K562 (cell line): ENCODE data around the gene TMEM179. TPM values are rescaled to one million over a fixed set of nuclear protein-coding genes. Genes with fewer than 3 reads are reported as not detected.

Source experiments
- ATAC-seq: fragments of 200-7000 bp; cut with Tn5 transposase; 3 replicates; pipeline ENCODE4 v1.9.1; 2020; ENCODE audit warnings: moderate library complexity
- BruUV-seq: library from RNA; stranded (reverse); fragments of 400-500 nt; replicated peaks from 2 replicates; lab custom pipeline; 2021; lab: Mats Ljungman, UMichigan
- CTCF ChIA-PET: fragments of 300-600 bp; formaldehyde crosslinking; extraction: SDS; loops from one replicate; lab custom pipeline; 2021; ENCODE audit warnings: low intra/inter-chr PET ratio; lab: Yijun Ruan, JAX
- POLR2A ChIA-PET: fragments of 300-600, 350-650 bp; sonication (Branson Sonifier 250); formaldehyde crosslinking; extraction: SDS; loops from one replicate; lab custom pipeline; 2021; ENCODE audit warnings: antibody characterized with exemption, inconsistent platforms; lab: Yijun Ruan, JAX
- DNase-seq, 4 experiments: peaks; one replicate each; pipeline versions ENCODE4 v3.0.0 to v3.0.0-alpha.2; 2011 to 2018; ENCODE audit warnings: low spot score in 3 of 4, mixed read lengths in 3 of 4; ENCODE audit errors: extremely low read depth in 1 of 4
- FAIRE-seq: peaks from 2 replicates; lab custom pipeline; 2011; peaks lifted over from hg19 to GRCh38; lab: Jason Lieb, UNC
- H2AFZ ChIP-seq: 2 replicates; pipeline ENCODE4 v1.6.0; 2011; ENCODE audit warnings: low read depth, low read length, control low read depth, inconsistent platforms
- H3K27ac ChIP-seq: fragments of 200-600 bp; 3 replicates; pipeline ENCODE4 v1.8.0; 2011; ENCODE audit warnings: low read depth, mild to moderate bottlenecking, control low read depth, inconsistent platforms, low read length, moderate library complexity, mixed read lengths; ENCODE audit errors: extremely low read depth
- H3K27me3 ChIP-seq, 2 experiments: fragments of 300-600 bp in 1 of 2; 2 replicates in 1 of 2; 3 replicates in 1 of 2; pipeline versions ENCODE4 v1.6.0 to v1.8.0; 2011; ENCODE audit warnings: inconsistent platforms in 2 of 2, low read length in 2 of 2, mild to moderate bottlenecking in 1 of 2, mixed read lengths in 1 of 2, moderate library complexity in 1 of 2; ENCODE audit not compliant: control insufficient read depth in 2 of 2, insufficient read depth in 2 of 2
- H3K36me3 ChIP-seq: fragments of 300-600 bp; 3 replicates; pipeline ENCODE4 v1.8.0; 2011; ENCODE audit warnings: mild to moderate bottlenecking, low read length, inconsistent platforms; ENCODE audit not compliant: control insufficient read depth, insufficient read depth
- H3K4me1 ChIP-seq, 2 experiments: fragments of 200-600 bp in 1 of 2; replicated peaks in 1 of 2; 2 replicates in 1 of 2; 3 replicates in 1 of 2; pipeline versions ENCODE4 v1.5.1 to v1.8.0; 2011; ENCODE audit warnings: inconsistent platforms in 2 of 2, low read length in 2 of 2, mild to moderate bottlenecking in 1 of 2, mixed read lengths in 1 of 2, moderate library complexity in 1 of 2; ENCODE audit not compliant: control insufficient read depth in 2 of 2, insufficient read depth in 2 of 2
- H3K4me2 ChIP-seq: 2 replicates; pipeline ENCODE4 v1.6.1; 2011; ENCODE audit warnings: low read length, control low read depth, inconsistent platforms, mixed read lengths; ENCODE audit not compliant: insufficient read depth
- H3K4me3 ChIP-seq: fragments of 200-600 bp; sonication (generic), shearing (Covaris generic); 2 replicates; pipeline ENCODE4 v1.5.1; 2016; ENCODE audit warnings: control low read depth, inconsistent platforms
- H3K79me2 ChIP-seq: fragments of 200-600 bp; 3 replicates; pipeline ENCODE4 v1.8.0; 2011; ENCODE audit warnings: low read length, inconsistent platforms; ENCODE audit not compliant: control insufficient read depth, insufficient read depth
- H3K9ac ChIP-seq, 2 experiments: 2 replicates each; pipeline versions ENCODE4 v1.6.0 to v1.6.1; 2011; ENCODE audit warnings: low read depth in 2 of 2, low read length in 2 of 2, control low read depth in 1 of 2, inconsistent platforms in 1 of 2, mild to moderate bottlenecking in 1 of 2, mixed read lengths in 1 of 2; ENCODE audit not compliant: insufficient read depth in 1 of 2
- H3K9me1 ChIP-seq: one replicate; pipeline ENCODE4 v1.6.0; 2011; ENCODE audit warnings: inconsistent platforms, mild to moderate bottlenecking, low read length, moderate library complexity; ENCODE audit not compliant: control insufficient read depth, insufficient read depth
- H3K9me3 ChIP-seq: replicated peaks from 2 replicates; pipeline ENCODE4 v1.5.1; 2011; ENCODE audit warnings: low read depth, low read length, inconsistent platforms; ENCODE audit not compliant: control insufficient read depth, insufficient read depth
- H4K20me1 ChIP-seq: replicated peaks from 2 replicates; pipeline ENCODE4 v1.6.1; 2011; ENCODE audit warnings: low read length, inconsistent platforms, mixed read lengths; ENCODE audit not compliant: control insufficient read depth, insufficient read depth
- CGGBP1 ChIP-seq: fragments of 250-450 bp; sonication (Bioruptor Pico); IDR thresholded peaks from 2 replicates; pipeline ENCODE4 v1.9.0; 2021; ENCODE audit warnings: mild to moderate bottlenecking
- ELF2 ChIP-seq: fragments of 250-450 bp; sonication (Bioruptor Pico); IDR thresholded peaks from 2 replicates; pipeline ENCODE4 v1.5.0; 2021; ENCODE audit warnings: mild to moderate bottlenecking
- EP400 ChIP-seq: fragments of 450-650 bp; IDR thresholded peaks from 2 replicates; pipeline ENCODE4 v1.6.1; 2017; ENCODE audit warnings: antibody characterized with exemption, mild to moderate bottlenecking, moderate library complexity
- IFI16 ChIP-seq: fragments of 250-450 bp; sonication (Bioruptor Pico); IDR thresholded peaks from 2 replicates; pipeline ENCODE4 v2.1.2; 2022; ENCODE audit warnings: mild to moderate bottlenecking, inconsistent platforms
- KHSRP ChIP-seq: fragments of 450-650 bp; IDR thresholded peaks from 2 replicates; pipeline ENCODE4 v1.6.1; 2017
- NFIC ChIP-seq: fragments of 450-650 bp; IDR thresholded peaks from 2 replicates; pipeline ENCODE4 v1.6.1; 2017; ENCODE audit warnings: mild to moderate bottlenecking, inconsistent platforms
- PPARD ChIP-seq: fragments of 250-450 bp; sonication (Bioruptor Pico); IDR thresholded peaks from 2 replicates; pipeline ENCODE4 v1.8.0; 2022; ENCODE audit warnings: inconsistent platforms, mild to moderate bottlenecking, moderate library complexity
- PTBP1 ChIP-seq: fragments of 200-400 bp; formaldehyde crosslinking; IDR thresholded peaks from 2 replicates; pipeline ENCODE4 v1.6.1; 2017; ENCODE audit warnings: low read depth, low read length
- SIN3B ChIP-seq: fragments of 450-650 bp; IDR thresholded peaks from 2 replicates; pipeline ENCODE4 v1.6.1; 2017; ENCODE audit warnings: low read depth, mild to moderate bottlenecking, moderate library complexity
- SMC3 ChIP-seq: conservative IDR thresholded peaks from 2 replicates; pipeline ENCODE4 v1.6.1; 2011; ENCODE audit warnings: low read depth, low read length, improper control_type of control experiment; ENCODE audit not compliant: insufficient read depth
- SREBF2 ChIP-seq: sonication (generic); formaldehyde crosslinking; IDR thresholded peaks from 2 replicates; pipeline ENCODE4 v1.4.0; 2020; ENCODE audit warnings: mild to moderate bottlenecking, missing genetic modification reagents
- SUPT5H ChIP-seq: fragments of 450-650 bp; IDR thresholded peaks from 2 replicates; pipeline ENCODE4 v1.6.1; 2016
- TCF7 ChIP-seq: sonication (generic); IDR thresholded peaks from 2 replicates; pipeline ENCODE4 v1.6.1; 2016; ENCODE audit warnings: antibody characterized with exemption, borderline replicate concordance
- WGBS: fragments of 100-300 bp; shearing (Covaris generic); methylation state at CpG from one replicate; pipeline ENCODE4 v1.1.6; 2016; ENCODE audit warnings: low coverage, mixed read lengths; ENCODE audit not compliant: insufficient coverage; ENCODE audit errors: missing lambda C conversion rate; 5-methylcytosine and 5-hydroxymethylcytosine counted together
- in situ Hi-C: fragments of 300-500 bp; cut with MboI; formaldehyde crosslinking; loops from 4 replicates; pipeline ENCODE4 v1.15.0; 2018; ENCODE audit warnings: inconsistent platforms, mixed read lengths
- intact Hi-C: fragments of 100-400 bp; cut with micrococcal nuclease; formaldehyde crosslinking; loops from 2 replicates; pipeline ENCODE4 v1.14.2; 2022
- polyA plus RNA-seq, 8 experiments: library from polyadenylated mRNA; depleted of rRNA in 4 of 8; stranded (reverse) in 5 of 8; unstranded in 3 of 8; fragments of >200 nt; fragmentation: Nextera tagmentation in 2 of 8; fragmentation: Illumina TruSeq in 1 of 8; extraction: Ambion mirVana in 2 of 8; extraction: Trizol in 1 of 8; gene quantifications; 2 replicates each; pipeline versions ENCODE4 v1.2.1 to v1.2.3, GENCODE V29; 2011 to 2014; ENCODE audit warnings: inconsistent platforms in 1 of 8, missing spikeins in 1 of 8
- total RNA-seq, 7 experiments: library from RNA; depleted of rRNA in 6 of 7; stranded (reverse); fragments of >200 nt in 6 of 7; fragmentation: Illumina TruSeq in 2 of 7; extraction: Trizol in 2 of 7; gene quantifications; 2 replicates each; pipeline versions ENCODE4 v1.2.1 to v1.2.3, GENCODE V29; 2011 to 2021; ENCODE audit warnings: low replicate concordance in 1 of 7

The TMEM179 gene
- total and polyA plus RNA-seq, 9 of the 15 experiments (the other 6 are each of a cell fraction or from before 2014, with no cell fraction given), result not detected

GRCh38 chr14:104563191-104563741 lies 41.3 kb downstream of the TMEM179 start:
- peaks cover 0 to 39% of the 10 kb centered on the region in 2 experiments; a peak in 3 of 5 replicates for H3K27me3 ChIP-seq
- no peaks in the 10 kb centered on the region for H3K9me3 ChIP-seq
- FAIRE-seq, result no peak
- no peak overlapping the region for H3K27ac ChIP-seq
- no peak for ATAC-seq
- in situ Hi-C loops, result no loop called here
- no peak overlapping the region for H3K4me3 ChIP-seq
- H3K36me3 ChIP-seq, result no peaks in the 10 kb centered on the region
- TF ChIP-seq ELF2 (CRISPR knock-in tag) (no peak), SIN3B (no peak), CGGBP1 (CRISPR knock-in tag) (no peak), NFIC (no peak), EP400 (no peak), SMC3 (no peak), SUPT5H (no peak), IFI16 (CRISPR knock-in tag) (no peak), PPARD (CRISPR knock-in tag) (no peak), TCF7 (no peak), PTBP1 (no peak), KHSRP (no peak), SREBF2 (no peak)
- H3K9ac ChIP-seq, result no peak overlapping the region
- WGBS, result 4% methylated on average over 8 of the region's 15 CpGs
- DNase-seq, result no peak
- CTCF ChIA-PET, result interaction anchor here (0.6 to 2.4 kb wide), 2 partner anchors 485 to 831 kb away, joined by 3 to 9 read pairs; no protein-coding TSS in a partner anchor
- H3K9me1 ChIP-seq, result no peaks in the 10 kb centered on the region
- POLR2A ChIA-PET, result no interaction called here
- H4K20me1 ChIP-seq, result no peaks in the 10 kb centered on the region; the same call in none of the 2 replicates
- no peaks in the 10 kb centered on the region for H3K79me2 ChIP-seq
- no peak overlapping the region for H3K4me2 ChIP-seq
- H3K4me1 ChIP-seq, result peaks cover 0 to 38% of the 10 kb centered on the region in 2 experiments; a peak in 2 of 5 replicates
- no peak overlapping the region for H2AFZ ChIP-seq
- no TSS peak for BruUV-seq
- intact Hi-C loops, result loop anchor here (5.0 to 10.0 kb wide), 3 partner anchors 62 to 486 kb away; no protein-coding TSS in a partner anchor
